ENCODE results near the gene MAPK7. TPM values are rescaled to one million over a fixed set of nuclear protein-coding genes. Genes with fewer than 3 reads are reported as not detected.

Gene MAPK7
- total RNA-seq, 3 donors from 2014 or later: 21.4 to 39.0 (median 22.7) TPM

- TF ChIP-seq CTCF (IDR thresholded peaks at IDR 0.05): no peak
- TF ChIP-seq POLR2A (IDR thresholded peaks at IDR 0.05): no peak
- no peak for TF ChIP-seq POLR2AphosphoS5 (IDR thresholded peaks at IDR 0.05)
- H3K27me3 ChIP-seq: no peaks in the 10 kb centered on the region
- H3K4me3 ChIP-seq: no peak overlapping the region
- H3K36me3 ChIP-seq: no peaks in the 10 kb centered on the region
- no peaks in the 10 kb centered on the region for H3K9me3 ChIP-seq
- no peak overlapping the region for H3K27ac ChIP-seq
- no peaks in the 10 kb centered on the region for H3K4me1 ChIP-seq
- DNase-seq (ENCODE audit: low spot score in 2 of 2): no peak
- intact Hi-C loops (cut with DNase I; ENCODE audit: low total_unique reads): no loop called here
These were observed 46.6 kb upstream of the MAPK7 start for GRCh38 chr17:19331543-19332245.

- Histone ChIP-seq H3K4me1 (no peaks in the 10 kb centered on the region), H3K36me3 (no peaks in the 10 kb centered on the region), H3K27me3 (no peaks in the 10 kb centered on the region), H3K27ac (no peak overlapping the region), H3K4me3 (no peak overlapping the region), H3K9me3 (no peaks in the 10 kb centered on the region)
- intact Hi-C loops (cut with DNase I; ENCODE audit: low total_unique reads): no loop called here
- DNase-seq (ENCODE audit: low spot score in 2 of 2): no peak
- TF ChIP-seq POLR2AphosphoS5 (IDR thresholded peaks at IDR 0.05) (no peak), CTCF (IDR thresholded peaks at IDR 0.05) (no peak), POLR2A (IDR thresholded peaks at IDR 0.05) (no peak)
These were observed 45.7 kb upstream of the MAPK7 start for GRCh38 chr17:19332371-19333131.

GRCh38 chr17:19333132-19333440, 45.2 kb upstream of the MAPK7 start:
- no peaks in the 10 kb centered on the region for H3K9me3 ChIP-seq
- peaks cover 0 to 5% of the 10 kb centered on the region in 2 donors for H3K4me1 ChIP-seq
- H3K4me3 ChIP-seq: no peak overlapping the region
- no peak overlapping the region for H3K27ac ChIP-seq
- no peaks in the 10 kb centered on the region for H3K27me3 ChIP-seq
- H3K36me3 ChIP-seq: no peaks in the 10 kb centered on the region
- TF ChIP-seq POLR2AphosphoS5 (IDR thresholded peaks at IDR 0.05): no peak
- TF ChIP-seq POLR2A (IDR thresholded peaks at IDR 0.05): no peak
- no peak for TF ChIP-seq CTCF (IDR thresholded peaks at IDR 0.05)
- intact Hi-C loops (cut with DNase I; ENCODE audit: low total_unique reads): no loop called here
- no peak for DNase-seq (ENCODE audit: low spot score in 2 of 2)

GRCh38 chr17:19333736-19334290, 44.5 kb upstream of the MAPK7 start:
- Histone ChIP-seq H3K4me3 (no peak overlapping the region), H3K27me3 (no peaks in the 10 kb centered on the region), H3K4me1 (peaks cover 0 to 7% of the 10 kb centered on the region in 2 donors), H3K27ac (no peak overlapping the region), H3K36me3 (no peaks in the 10 kb centered on the region), H3K9me3 (no peaks in the 10 kb centered on the region)
- TF ChIP-seq POLR2AphosphoS5 (IDR thresholded peaks at IDR 0.05): no peak
- DNase-seq (ENCODE audit: low spot score in 2 of 2): no peak
- intact Hi-C loops (cut with DNase I; ENCODE audit: low total_unique reads): no loop called here

- Histone ChIP-seq H3K4me3 (no peak overlapping the region), H3K27ac (no peak overlapping the region), H3K36me3 (no peaks in the 10 kb centered on the region), H3K27me3 (no peaks in the 10 kb centered on the region), H3K9me3 (no peaks in the 10 kb centered on the region), H3K4me1 (peaks cover 0 to 7% of the 10 kb centered on the region in 2 donors)
- DNase-seq (ENCODE audit: low spot score in 2 of 2): no peak
- no peak for TF ChIP-seq POLR2AphosphoS5 (IDR thresholded peaks at IDR 0.05)
- no peak for TF ChIP-seq POLR2A (IDR thresholded peaks at IDR 0.05)
- TF ChIP-seq CTCF (IDR thresholded peaks at IDR 0.05): no peak
- intact Hi-C loops (cut with DNase I; ENCODE audit: low total_unique reads): no loop called here
These were observed 44.0 kb upstream of the MAPK7 start for GRCh38 chr17:19334331-19334730.

All from breast epithelium (tissue), 4 donors.